Activated naive CD4-positive, alpha-beta T cell treated with Interleukin-2 at 50 U/mL for 16 hours (primary cell): ENCODE measurements around the gene APOOL.

ENCODE experiments used
- DNase-seq: peaks from one replicate; pipeline ENCODE4 v3.0.0-alpha.2; 2020

Gene APOOL

GRCh38 chrX:85084770-85085393, 81.2 kb downstream of the APOOL start:
- no peak for DNase-seq

DNA sequence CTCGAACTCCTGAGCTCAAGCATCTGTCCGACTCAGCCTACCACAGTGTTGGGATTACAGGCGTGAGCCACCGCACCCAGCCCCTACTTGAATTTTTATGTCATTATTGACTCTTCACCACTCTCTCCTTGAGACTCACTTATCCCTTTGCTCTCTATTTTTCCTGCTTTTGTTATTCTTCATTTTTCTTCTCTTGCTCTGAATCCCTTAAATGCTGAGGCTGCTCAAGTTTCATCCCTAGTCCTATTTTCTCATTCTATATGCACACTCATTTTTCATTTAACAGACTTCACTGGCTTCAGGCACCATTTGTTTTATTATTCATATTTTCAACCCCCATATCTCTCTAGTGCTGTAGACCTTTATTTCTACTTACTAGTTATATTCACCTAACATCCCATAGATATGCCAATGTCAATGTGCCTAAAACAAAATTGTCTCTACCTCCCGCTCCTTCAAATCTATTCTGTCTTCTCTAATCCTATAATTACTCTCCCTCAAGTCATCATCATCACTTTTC, 85.7 kb downstream of the APOOL start:
- no peak for DNase-seq

DNA sequence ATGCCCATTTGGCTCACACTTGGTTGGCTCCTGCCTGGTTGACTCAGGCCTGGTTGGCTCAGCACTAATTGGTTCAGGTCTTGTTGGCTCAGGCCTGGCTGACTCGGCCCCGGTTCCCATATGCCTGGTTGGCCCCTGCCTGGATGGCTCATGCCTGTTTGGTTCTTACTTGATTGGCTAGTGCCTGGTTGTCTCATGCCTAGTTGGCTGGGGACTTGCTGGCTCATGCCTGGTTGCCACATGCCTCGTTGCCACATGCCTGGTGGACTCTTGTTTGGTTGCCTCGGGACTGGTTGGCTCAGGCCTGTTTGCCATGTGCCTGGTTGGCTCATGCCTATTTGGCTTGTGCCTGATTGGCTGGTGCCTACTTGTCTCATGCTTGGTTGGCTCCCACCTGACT, 103.7 kb downstream of the APOOL start:
- no peak for DNase-seq

DNA sequence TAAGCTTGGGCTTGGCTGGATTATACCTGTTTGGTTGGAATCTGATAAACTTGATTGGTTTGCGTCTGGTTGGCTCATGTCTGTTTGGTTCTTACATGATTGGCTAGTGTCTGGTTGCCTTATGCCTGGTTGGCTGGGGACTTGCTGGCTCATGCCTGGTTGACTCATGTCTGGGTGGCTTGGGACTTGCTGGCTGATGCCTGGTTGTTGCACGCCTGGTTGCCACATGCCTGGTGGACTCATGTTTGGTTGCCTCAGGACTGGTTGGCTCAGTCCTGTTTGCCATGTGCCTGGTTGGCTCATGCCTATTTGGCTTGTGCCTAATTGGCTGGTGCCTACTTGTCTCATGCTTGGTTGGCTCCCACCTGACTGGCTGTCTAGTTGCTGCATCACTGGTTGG, 104.5 kb downstream of the APOOL start:
- DNase-seq = no peak

- no peak for DNase-seq
Observed at GRCh38 chrX:85109235-85109634, 105.6 kb downstream of the APOOL start.

GRCh38 chrX:85111347-85111746, 107.7 kb downstream of the APOOL start:
- no peak for DNase-seq

GRCh38 chrX:85112293-85112692, 108.6 kb downstream of the APOOL start:
- DNase-seq = no peak

GRCh38 chrX:85113746-85114145, 110.1 kb downstream of the APOOL start:
- DNase-seq = no peak

DNA sequence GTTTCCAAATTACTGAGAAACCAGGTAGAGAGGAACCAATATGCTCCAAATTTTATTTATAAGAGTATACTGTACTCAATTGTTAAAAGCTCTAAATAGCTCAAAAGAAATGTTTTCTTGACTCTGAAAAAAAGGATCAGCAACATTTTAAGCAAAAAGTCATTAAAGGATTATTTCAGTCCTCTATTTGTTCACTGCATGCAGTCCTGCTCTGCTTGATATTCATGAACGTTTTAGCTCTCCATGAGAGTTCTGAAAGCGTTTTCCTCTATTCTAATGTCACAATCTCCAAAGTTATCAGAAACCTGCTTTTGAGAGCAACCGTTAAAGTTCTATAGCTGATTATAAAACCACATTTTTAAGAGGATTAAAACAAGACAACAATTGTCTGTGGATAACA, 110.5 kb downstream of the APOOL start:
- DNase-seq = no peak

- DNase-seq = no peak
Observed at GRCh38 chrX:85114776-85115175, 111.1 kb downstream of the APOOL start.

DNA sequence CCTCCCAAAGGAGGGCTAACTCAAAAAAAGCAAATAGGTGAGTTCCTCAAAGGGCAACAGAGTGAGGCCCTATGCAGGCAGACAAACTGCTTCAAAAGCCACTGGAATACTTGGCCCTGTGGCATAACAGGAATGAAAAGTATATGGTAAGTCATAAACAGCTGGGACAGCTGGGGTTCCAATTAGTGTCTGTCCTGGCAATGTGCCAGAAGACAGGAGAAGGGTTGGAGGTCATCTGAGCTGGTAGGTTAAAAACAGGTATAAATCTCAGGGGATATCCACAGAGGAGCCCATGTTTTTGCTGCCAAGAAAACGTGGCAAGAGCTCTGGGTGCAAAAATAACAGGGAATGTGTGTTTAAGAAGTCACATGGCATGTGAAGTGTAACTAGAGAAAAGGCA, 111.6 kb downstream of the APOOL start:
- DNase-seq = no peak

GRCh38 chrX:85136409-85136808, 132.7 kb downstream of the APOOL start:
- no peak for DNase-seq

GRCh38 chrX:85139422-85139821, 135.7 kb downstream of the APOOL start:
- no peak for DNase-seq

DNA sequence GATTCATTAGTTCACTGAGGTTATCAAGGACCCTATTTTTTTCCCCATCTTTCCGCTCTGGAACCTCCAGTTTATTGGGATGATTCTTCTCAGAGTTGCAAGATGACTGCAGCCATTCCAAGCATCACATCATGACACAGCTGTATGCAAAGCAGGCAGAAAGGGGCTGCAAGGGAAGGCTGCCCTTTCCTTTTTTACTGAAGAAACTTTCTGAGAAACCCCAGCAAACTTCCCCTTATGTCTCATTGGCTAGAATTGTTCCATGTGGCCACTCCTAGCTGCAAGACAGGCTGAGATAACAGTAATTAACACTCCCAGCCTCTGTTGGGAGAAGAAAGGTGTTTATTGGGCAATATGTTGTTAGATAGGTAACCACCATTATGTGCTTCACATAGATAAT, 137.3 kb downstream of the APOOL start:
- no peak for DNase-seq
